GM12874 (cell line): ENCODE data around the gene DYRK2.

Source experiments
- CTCF ChIP-seq: IDR thresholded peaks from 2 replicates; pipeline ENCODE4 v1.5.1; 2011; ENCODE audit warnings: low read depth, mild to moderate bottlenecking, control low read depth, low read length, moderate library complexity; ENCODE audit not compliant: insufficient read depth

DYRK2 gene

GRCh38 chr12:67662910-67663538, 14.5 kb downstream of the DYRK2 start:
- TF ChIP-seq CTCF = no peak

- TF ChIP-seq CTCF = no peak
Observed at GRCh38 chr12:67664171-67664570, 15.6 kb downstream of the DYRK2 start.

DNA sequence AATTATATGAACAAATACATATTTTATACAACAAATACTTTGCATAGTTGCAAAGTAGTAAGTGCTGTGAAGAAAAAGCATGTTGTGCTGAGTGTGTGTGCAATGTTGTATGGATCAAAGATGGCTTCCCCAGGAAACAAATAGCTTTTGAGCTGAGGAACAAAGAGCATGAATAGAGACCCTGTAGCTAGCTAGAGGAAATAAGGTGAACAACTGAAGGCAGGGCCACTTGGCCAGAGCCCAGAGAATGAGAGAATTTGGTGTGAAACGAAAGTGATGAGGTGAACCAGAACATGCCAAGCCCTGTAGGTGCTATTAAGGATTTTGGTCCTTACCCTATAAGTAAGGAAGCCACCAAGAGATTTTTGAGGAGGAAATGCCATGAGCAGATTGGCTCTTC, 17.1 kb downstream of the DYRK2 start:
- no peak for TF ChIP-seq CTCF

GRCh38 chr12:67666605-67667004, 18.1 kb downstream of the DYRK2 start:
- TF ChIP-seq CTCF = no peak

- no peak for TF ChIP-seq CTCF
Observed at GRCh38 chr12:67667276-67668073, 18.9 kb downstream of the DYRK2 start.

- TF ChIP-seq CTCF = no peak
Observed at GRCh38 chr12:67669217-67669933, 20.8 kb downstream of the DYRK2 start.

DNA sequence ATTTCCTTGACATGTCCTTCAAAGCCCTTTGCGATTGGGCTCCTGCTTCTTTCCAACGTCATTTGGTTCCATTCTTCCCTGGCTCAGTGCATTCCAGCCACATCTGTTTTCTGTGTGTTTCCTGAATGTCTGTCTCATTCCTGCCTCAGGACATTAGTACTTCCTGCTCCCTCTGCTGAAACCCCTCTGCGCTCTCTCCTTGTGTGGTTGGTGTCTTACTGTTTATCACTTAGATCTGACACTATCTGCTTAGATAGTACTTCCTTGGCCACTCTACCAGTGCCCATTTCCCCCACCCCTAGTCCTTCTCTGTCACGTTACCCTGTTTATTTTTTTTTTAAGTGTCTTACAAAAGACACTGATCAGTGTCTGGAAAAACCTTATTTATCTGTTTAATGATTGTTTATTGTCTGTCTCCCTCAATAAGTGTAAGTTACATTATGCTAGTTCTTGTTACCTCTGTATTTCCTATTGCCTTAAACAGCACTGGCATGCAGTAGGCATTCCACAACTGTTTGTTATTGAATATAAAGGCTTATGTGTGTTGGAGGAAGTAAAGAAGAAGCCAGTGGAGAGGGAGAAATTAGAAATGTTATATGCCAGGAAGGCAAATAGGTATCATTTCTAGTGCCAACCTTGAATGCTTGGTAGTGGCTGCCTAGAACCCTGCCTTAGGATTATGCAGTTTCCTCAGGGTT, 21.5 kb downstream of the DYRK2 start:
- no peak for TF ChIP-seq CTCF
